Sigmoid colon (tissue), 7 donors: ENCODE measurements around the gene CD9. TPM values are rescaled to one million over a fixed set of nuclear protein-coding genes. Genes with fewer than 3 reads are reported as not detected.
A peak's percentile ranks its signal among the peaks of the same experiment; 100 is the strongest.

ENCODE experiments used
- DNase-seq: peaks from one replicate; pipeline ENCODE4 v3.0.0-alpha.2; 2019
- H3K27ac ChIP-seq, 4 donors: fragments of 200-600 bp; sonication (generic); one replicate each; pipeline ENCODE4 v1.5.1; 2016 to 2019; ENCODE audit warnings: mild to moderate bottlenecking in 1 of 4
- H3K27me3 ChIP-seq, 3 donors: fragments of 200-600 bp; sonication (generic); one replicate each; pipeline ENCODE4 v1.5.1; 2019; ENCODE audit warnings: mild to moderate bottlenecking in 1 of 3
- H3K36me3 ChIP-seq, 4 donors: fragments of 200-600 bp; sonication (generic); one replicate each; pipeline ENCODE4 v1.5.1; 2016 to 2019
- H3K4me1 ChIP-seq, 4 donors: fragments of 200-600 bp; sonication (generic); one replicate each; pipeline ENCODE4 v1.5.1; 2017 to 2019
- H3K4me3 ChIP-seq, 4 donors: fragments of 200-600 bp; sonication (generic); one replicate each; pipeline ENCODE4 v1.5.1; 2017 to 2019; ENCODE audit warnings: mild to moderate bottlenecking in 2 of 4, moderate library complexity in 1 of 4
- H3K9me3 ChIP-seq, 4 donors: fragments of 200-600 bp in 3 of 4; sonication (generic) in 3 of 4; one replicate each; pipeline versions ENCODE4 v1.5.1 to v1.6.1; 2013 to 2019
- EP300 ChIP-seq, 4 donors: sonication (generic); formaldehyde crosslinking; IDR thresholded peaks; one replicate each; pipeline ENCODE4 v1.6.1; 2017; ENCODE audit warnings: antibody characterized with exemption in 4 of 4
- POLR2A ChIP-seq, 2 donors: fragments of 450-650 bp; IDR thresholded peaks; one replicate each; pipeline ENCODE4 v1.6.1; 2016; ENCODE audit warnings: antibody characterized with exemption in 2 of 2, mild to moderate bottlenecking in 2 of 2, moderate library complexity in 2 of 2
- POLR2AphosphoS5 ChIP-seq, 4 donors: sonication (generic); formaldehyde crosslinking; IDR thresholded peaks; one replicate each; pipeline ENCODE4 v1.6.1; 2017; ENCODE audit warnings: antibody characterized with exemption in 4 of 4
- WGBS, 2 donors: extraction: QIAGEN DNeasy Blood & Tissue Kit; methylation state at CpG; one replicate each; pipeline ENCODE4 v1.1.7; 2013; 5-methylcytosine and 5-hydroxymethylcytosine counted together
- intact Hi-C: fragments of 100-400 bp; cut with DNase I; formaldehyde crosslinking; loops from one replicate; pipeline ENCODE4 v1.15.1; 2023
- polyA plus RNA-seq, 3 donors: library from polyadenylated mRNA; stranded (reverse); fragments of 200-250 nt; gene quantifications; one replicate each; pipeline ENCODE4 v1.2.3, GENCODE V29; 2013
- total RNA-seq, 4 donors: library from RNA; depleted of rRNA; stranded (reverse); fragments of >200 nt; gene quantifications; one replicate each; pipeline ENCODE4 v1.1.0, GENCODE V29; 2016
- TF ChIP-seq, protein P1 (sequence below), 4 experiments: fragments of 450-650 bp in 3 of 4; fragments of 200-600 bp in 1 of 4; IDR thresholded peaks; one replicate each; pipeline ENCODE4 v1.5.1; 2016 to 2019; ENCODE audit warnings: antibody characterized with exemption in 4 of 4, mild to moderate bottlenecking in 3 of 4, moderate library complexity in 2 of 4
- donor health status: healthy with polysubstance abuse.
- donor health status: Bipolar disorder and iron deficiency.
- donor health status: healthy.

Gene CD9
- total and polyA plus RNA-seq, 7 donors: 180 to 548 (median 335) TPM

DNA sequence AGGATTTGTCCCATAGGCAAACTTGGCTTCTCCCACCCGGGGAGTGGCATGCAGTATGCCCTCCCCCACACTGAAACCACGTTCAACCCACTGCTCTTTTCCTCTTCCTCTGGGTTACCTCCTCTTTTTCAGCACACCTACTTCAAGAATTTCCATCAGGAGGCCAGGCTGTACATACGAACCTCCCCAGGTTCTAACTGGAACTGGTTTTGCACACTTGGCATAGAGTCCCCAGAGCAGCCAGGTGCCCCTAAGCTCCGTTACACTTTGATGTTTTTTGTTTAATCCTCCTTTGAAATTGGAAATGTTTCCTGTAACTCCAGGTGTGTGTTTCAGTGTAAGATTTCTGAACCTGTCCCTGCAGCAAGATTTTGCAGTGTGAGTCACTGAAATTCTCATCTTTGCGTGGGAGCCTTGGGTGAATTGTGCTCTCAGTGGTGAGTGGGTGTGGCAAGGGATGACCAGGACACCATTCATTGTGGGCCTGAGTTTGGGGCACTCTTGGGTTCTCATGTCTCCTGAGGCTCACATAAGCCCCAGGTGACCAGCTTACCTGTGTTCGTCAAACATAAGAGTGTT, 18.2 kb downstream of the CD9 start:
- Histone ChIP-seq H3K4me3 (no peak overlapping the region), H3K4me1 (peaks cover 0 to 100% (median 97%) of the 10 kb centered on the region in 4 donors), H3K36me3 (peaks cover 0 to 9% (median under 1%) of the 10 kb centered on the region in 4 donors), H3K27me3 (no peaks in the 10 kb centered on the region), H3K9me3 (no peaks in the 10 kb centered on the region), H3K27ac (peak overlapping the region; percentile 95 to 100 (median 98))
- intact Hi-C loops: loop anchor here (10.0 kb wide), 1 partner anchor 336 kb away; the partner anchor contains the start of gene IFFO1
- 39 to 48% methylated on average over 6 of the region's 6 CpGs for WGBS, 2 donors
- no peak for DNase-seq
- TF ChIP-seq POLR2A (IDR thresholded peaks at IDR 0.05): no peak

DNA sequence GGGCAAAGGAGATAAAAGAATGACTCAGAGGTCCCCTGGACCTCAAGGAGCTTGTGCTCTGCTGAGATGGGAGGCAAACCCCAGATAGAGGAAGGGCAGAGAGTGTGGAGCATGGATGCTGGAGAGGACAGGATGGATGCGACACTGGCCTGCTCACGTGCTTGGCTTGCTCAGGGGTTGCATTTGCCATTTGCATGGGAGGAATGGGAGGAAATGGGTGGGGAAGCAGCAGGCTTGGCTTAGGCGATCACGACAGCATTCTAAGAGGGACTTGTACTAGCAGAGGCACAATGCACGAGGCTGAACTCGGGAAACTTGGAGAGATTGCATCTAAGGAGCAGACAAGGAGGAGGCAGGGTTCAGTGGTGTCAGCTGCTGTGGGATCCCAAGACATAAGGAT, 19.8 kb downstream of the CD9 start:
- Histone ChIP-seq H3K36me3 (peaks cover 0 to 5% (median 0%) of the 10 kb centered on the region in 4 donors), H3K27me3 (no peaks in the 10 kb centered on the region), H3K4me1 (peaks cover 0 to 100% (median 98%) of the 10 kb centered on the region in 4 donors), H3K27ac (peak overlapping the region; percentile 95 to 100 (median 98)), H3K9me3 (no peaks in the 10 kb centered on the region), H3K4me3 (no peak overlapping the region)
- DNase-seq: peak; percentile 56
- intact Hi-C loops: loop anchor here (10.0 kb wide), 1 partner anchor 335 kb away; the partner anchor contains the start of gene IFFO1
- TF ChIP-seq EP300 (IDR thresholded peaks at IDR 0.05) (no peak), POLR2AphosphoS5 (IDR thresholded peaks at IDR 0.05) (no peak), POLR2A (IDR thresholded peaks at IDR 0.05) (no peak)
- TF ChIP-seq, protein P1, sequence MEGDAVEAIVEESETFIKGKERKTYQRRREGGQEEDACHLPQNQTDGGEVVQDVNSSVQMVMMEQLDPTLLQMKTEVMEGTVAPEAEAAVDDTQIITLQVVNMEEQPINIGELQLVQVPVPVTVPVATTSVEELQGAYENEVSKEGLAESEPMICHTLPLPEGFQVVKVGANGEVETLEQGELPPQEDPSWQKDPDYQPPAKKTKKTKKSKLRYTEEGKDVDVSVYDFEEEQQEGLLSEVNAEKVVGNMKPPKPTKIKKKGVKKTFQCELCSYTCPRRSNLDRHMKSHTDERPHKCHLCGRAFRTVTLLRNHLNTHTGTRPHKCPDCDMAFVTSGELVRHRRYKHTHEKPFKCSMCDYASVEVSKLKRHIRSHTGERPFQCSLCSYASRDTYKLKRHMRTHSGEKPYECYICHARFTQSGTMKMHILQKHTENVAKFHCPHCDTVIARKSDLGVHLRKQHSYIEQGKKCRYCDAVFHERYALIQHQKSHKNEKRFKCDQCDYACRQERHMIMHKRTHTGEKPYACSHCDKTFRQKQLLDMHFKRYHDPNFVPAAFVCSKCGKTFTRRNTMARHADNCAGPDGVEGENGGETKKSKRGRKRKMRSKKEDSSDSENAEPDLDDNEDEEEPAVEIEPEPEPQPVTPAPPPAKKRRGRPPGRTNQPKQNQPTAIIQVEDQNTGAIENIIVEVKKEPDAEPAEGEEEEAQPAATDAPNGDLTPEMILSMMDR (IDR thresholded peaks at IDR 0.05): no peak
- WGBS, 2 donors: 74 to 83% methylated on average over 6 of the region's 6 CpGs

DNA sequence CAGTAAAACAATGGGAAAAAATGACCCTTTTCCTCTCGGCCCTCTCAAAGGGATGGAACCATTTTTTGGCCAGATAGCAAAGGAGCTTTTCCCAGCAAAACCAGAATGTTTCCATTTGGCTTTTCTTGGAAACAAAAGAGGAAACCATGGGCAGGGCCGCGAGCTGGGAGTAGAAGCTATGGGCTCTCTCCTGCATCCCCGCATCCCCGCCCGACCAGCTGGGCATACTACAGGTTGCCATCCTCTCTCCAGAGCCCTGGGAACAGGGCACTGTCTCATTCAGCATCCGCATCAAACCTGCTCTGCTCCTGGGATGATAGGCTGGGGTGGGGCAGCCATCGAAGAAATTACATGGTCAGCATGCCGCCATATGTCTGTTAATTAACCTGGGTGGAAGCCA, 20.9 kb downstream of the CD9 start:
- Histone ChIP-seq H3K9me3 (no peaks in the 10 kb centered on the region), H3K27me3 (no peaks in the 10 kb centered on the region), H3K4me1 (peaks cover 0 to 100% (median 97%) of the 10 kb centered on the region in 4 donors), H3K4me3 (no peak overlapping the region), H3K36me3 (peaks cover 0 to 5% (median 0%) of the 10 kb centered on the region in 4 donors), H3K27ac (peak overlapping the region; percentile 95 to 100 (median 98))
- intact Hi-C loops: no loop called here
- 74 to 90% methylated on average over 9 of the region's 9 CpGs for WGBS, 2 donors
- no peak for DNase-seq
- TF ChIP-seq, protein P1 (IDR thresholded peaks at IDR 0.05): no peak
- no peak for TF ChIP-seq POLR2AphosphoS5 (IDR thresholded peaks at IDR 0.05)
- no peak for TF ChIP-seq POLR2A (IDR thresholded peaks at IDR 0.05)
- TF ChIP-seq EP300 (IDR thresholded peaks at IDR 0.05): no peak

DNA sequence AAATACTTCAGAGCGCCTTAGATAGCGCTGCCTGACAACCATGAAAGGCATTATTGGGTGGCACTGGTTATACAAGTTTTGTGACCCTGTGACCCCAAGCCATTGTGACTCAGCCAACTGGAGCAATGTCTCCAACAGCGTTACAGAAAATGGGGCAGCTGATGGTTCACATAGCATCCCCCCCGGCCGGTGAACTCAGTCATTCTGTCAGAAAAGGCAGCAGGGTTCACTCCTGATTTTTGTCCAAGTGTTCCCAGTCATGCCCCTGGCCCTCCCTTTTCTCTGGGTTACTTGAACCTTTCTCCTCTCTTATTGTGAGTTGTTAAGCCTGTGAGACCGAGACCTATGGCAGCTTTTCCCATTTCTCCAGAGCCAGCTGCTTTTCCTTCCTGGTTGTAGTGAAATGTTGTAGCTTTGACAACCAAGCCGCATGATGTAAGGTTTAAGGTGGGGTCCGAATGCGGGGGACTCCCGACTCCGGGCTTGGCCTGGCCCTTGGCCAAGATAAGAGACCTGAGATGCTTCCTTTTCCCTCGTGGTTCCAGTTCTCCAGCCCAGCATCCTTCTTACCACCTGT, 22.0 kb downstream of the CD9 start:
- no peaks in the 10 kb centered on the region for H3K27me3 ChIP-seq
- no peaks in the 10 kb centered on the region for H3K9me3 ChIP-seq
- TF ChIP-seq EP300 (IDR thresholded peaks at IDR 0.05) (no peak), POLR2A (IDR thresholded peaks at IDR 0.05) (no peak), POLR2AphosphoS5 (IDR thresholded peaks at IDR 0.05) (no peak)
- TF ChIP-seq, protein P1 (IDR thresholded peaks at IDR 0.05): no peak
- intact Hi-C loops: no loop called here
- H3K27ac ChIP-seq: peak overlapping the region; percentile 95 to 100 (median 98)
- peak; percentile 65 for DNase-seq
- H3K36me3 ChIP-seq: peaks cover 0 to 5% (median 0%) of the 10 kb centered on the region in 4 donors
- WGBS, 2 donors: 29 to 64% methylated on average over 12 of the region's 12 CpGs
- H3K4me3 ChIP-seq: no peak overlapping the region
- peaks cover 0 to 100% (median 97%) of the 10 kb centered on the region in 4 donors for H3K4me1 ChIP-seq

DNA sequence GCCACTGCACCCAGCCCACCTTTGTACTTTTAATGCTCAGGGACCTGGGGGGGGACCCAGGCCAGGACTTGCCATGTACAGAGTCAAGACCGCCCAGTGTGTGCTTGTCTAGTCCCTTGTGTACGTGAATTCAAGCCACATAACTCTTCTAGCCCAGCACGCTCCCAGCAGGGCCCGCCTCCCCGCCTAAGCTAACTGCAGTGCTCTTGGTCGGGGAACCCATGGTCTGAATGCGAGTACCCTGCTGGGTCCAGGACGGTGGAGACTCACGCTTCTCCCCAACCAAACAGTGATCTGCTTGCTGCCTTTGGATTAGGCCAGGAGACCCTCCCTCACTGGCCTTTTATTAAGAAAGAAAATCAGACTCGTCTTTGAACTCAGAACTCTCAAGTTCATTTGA, 23.3 kb downstream of the CD9 start:
- intact Hi-C loops: no loop called here
- no peaks in the 10 kb centered on the region for H3K9me3 ChIP-seq
- H3K36me3 ChIP-seq: peaks cover 0 to 5% (median 0%) of the 10 kb centered on the region in 4 donors
- no peaks in the 10 kb centered on the region for H3K27me3 ChIP-seq
- TF ChIP-seq POLR2A (IDR thresholded peaks at IDR 0.05) (no peak), POLR2AphosphoS5 (IDR thresholded peaks at IDR 0.05) (peak in 1 of 4 donors; percentile 5)
- peaks cover 0 to 100% (median 97%) of the 10 kb centered on the region in 4 donors for H3K4me1 ChIP-seq
- DNase-seq: no peak
- H3K4me3 ChIP-seq: no peak overlapping the region
- WGBS, 2 donors: 86 to 89% methylated on average over 10 of the region's 10 CpGs
- H3K27ac ChIP-seq: peak overlapping the region; percentile 95 to 100 (median 98)
